Effector CD8-positive, alpha-beta T cell (primary cell): Measurements from ENCODE around the gene ZIC4.

Source experiments
- DNase-seq: peaks from one replicate; lab custom pipeline; 2025; lab: John Stamatoyannopoulos, UW

ZIC4 gene

GRCh38 chr3:147354623-147355022, 51.7 kb downstream of the ZIC4 start:
- no peak for DNase-seq

DNA sequence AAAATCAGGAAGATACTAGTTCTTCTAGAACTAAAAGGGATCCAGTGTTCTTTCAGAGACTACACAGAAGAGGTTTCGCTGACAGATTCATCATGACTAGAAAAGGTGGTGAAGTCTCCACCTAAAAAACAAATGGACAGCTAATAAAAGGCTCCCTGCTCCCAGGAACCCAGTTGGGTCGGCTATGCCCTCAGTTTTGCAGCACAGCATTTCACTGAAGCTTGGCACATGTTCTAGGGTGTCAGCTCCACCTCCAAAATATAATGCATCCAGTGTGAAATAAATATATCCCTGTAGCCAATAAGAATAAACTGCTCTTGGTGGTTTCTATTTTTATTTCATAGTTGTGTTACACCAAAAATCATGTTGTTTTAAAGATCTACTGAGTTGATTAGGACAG, 55.0 kb downstream of the ZIC4 start:
- DNase-seq: no peak

DNA sequence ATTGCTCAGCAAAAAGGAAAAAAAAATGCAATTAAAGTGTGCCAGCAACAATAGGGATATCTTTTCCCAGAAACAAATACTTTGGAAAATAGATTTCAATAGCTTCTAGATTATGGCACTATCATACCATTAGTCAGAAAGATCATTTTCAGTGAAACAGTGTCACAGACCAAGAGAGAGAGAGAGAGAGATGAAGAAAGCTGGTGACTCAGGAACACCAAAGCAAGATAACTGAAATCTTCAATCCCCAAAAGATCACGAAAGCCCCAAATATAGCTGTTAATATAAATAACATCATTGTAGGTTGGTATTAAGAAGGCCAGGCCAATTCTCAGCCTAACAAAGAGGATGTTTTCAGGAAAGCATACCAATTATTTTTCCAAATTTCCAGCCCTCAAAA, 57.4 kb downstream of the ZIC4 start:
- DNase-seq: no peak

DNA sequence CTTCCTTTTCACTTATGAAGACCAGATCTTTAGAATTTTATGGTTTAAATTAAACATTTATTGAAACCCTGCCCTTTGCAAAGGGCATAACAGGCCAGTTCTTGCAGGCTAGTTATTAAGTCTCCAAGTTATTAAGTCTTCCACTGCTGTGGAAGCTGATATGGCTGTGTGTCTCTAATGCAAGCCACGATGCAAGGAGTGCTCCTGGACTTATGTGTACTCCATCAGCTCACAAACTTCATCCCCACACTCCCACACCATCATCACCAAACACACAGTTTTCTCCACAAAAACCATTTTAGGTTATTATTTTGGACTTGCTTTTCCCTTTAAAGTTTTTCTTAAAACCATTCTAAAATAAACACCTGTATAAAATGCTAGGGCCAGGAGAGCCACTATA, 62.4 kb downstream of the ZIC4 start:
- no peak for DNase-seq

- DNase-seq: no peak
Observed at GRCh38 chr3:147341727-147342126, 64.6 kb downstream of the ZIC4 start.

- DNase-seq: no peak
Observed at GRCh38 chr3:147336543-147337278, 69.6 kb downstream of the ZIC4 start.
